SK-N-MC (cell line): ENCODE results near the gene AP5B1.

Source experiments
- EZH2 ChIP-seq: fragments of 200-600 bp; sonication (generic); IDR thresholded peaks from one replicate; pipeline ENCODE4 v1.6.1; 2017; ENCODE audit warnings: antibody characterized with exemption
- POLR2AphosphoS5 ChIP-seq: IDR thresholded peaks from 2 replicates; pipeline ENCODE4 v1.6.1; 2012; ENCODE audit warnings: mild to moderate bottlenecking, low read depth, low read length, borderline replicate concordance

GRCh38 chr11:65785319-65786007, 4.7 kb upstream of the AP5B1 start:
- TF ChIP-seq EZH2 (no peak), POLR2AphosphoS5 (no peak)
